UCSD-AML1 (cell line): Measurements from ENCODE around the gene PFKM.
"Not testable (repeated sequence)": the region's sequence is repeated elsewhere in the genome, so short reads cannot be mapped to it uniquely, and the experiment has no call there.

ENCODE experiments used
- DNase-seq: peaks from one replicate; lab custom pipeline; 2025; ENCODE audit not compliant: unreplicated experiment; lab: John Stamatoyannopoulos, UW

Gene PFKM

DNA sequence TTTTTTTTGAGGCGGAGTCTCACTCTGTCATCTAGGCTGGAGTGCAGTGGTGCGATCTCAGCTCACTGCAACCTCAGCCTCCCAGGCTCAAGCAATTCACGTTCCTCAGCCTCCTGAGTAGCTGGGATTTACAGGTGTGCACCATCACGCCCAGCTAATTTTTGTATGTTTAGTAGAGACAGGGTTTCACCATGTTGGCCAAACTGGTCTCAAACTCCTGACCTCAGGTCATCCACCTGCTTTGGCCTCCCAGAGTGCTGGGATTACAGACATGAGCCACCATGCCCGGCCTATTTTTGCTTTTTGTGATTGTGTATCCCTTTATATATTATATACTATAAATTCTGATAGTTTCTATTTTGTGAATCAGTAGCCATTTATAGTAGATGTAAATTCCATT is 36.6 kb downstream of the PFKM start:
- DNase-seq = not testable (repeated sequence)

DNA sequence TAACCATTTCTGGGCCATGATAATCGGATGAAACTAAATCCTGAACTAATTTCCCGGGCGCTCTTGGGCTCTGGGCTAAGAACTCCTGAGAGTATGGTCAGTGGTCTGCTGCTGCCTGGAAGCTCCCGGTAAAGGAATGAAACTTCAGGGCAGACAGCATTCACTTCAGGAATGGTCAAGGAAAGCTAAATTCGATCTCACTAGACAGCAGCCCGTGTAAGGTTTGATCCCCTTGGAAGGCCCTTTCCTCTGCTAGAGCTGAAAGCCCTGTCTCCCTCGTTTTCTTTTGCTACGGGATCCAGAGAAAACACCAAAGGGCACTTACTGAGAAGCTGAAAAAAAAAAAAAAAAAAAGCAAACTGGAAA is 37.5 kb downstream of the PFKM start:
- DNase-seq = no peak

DNA sequence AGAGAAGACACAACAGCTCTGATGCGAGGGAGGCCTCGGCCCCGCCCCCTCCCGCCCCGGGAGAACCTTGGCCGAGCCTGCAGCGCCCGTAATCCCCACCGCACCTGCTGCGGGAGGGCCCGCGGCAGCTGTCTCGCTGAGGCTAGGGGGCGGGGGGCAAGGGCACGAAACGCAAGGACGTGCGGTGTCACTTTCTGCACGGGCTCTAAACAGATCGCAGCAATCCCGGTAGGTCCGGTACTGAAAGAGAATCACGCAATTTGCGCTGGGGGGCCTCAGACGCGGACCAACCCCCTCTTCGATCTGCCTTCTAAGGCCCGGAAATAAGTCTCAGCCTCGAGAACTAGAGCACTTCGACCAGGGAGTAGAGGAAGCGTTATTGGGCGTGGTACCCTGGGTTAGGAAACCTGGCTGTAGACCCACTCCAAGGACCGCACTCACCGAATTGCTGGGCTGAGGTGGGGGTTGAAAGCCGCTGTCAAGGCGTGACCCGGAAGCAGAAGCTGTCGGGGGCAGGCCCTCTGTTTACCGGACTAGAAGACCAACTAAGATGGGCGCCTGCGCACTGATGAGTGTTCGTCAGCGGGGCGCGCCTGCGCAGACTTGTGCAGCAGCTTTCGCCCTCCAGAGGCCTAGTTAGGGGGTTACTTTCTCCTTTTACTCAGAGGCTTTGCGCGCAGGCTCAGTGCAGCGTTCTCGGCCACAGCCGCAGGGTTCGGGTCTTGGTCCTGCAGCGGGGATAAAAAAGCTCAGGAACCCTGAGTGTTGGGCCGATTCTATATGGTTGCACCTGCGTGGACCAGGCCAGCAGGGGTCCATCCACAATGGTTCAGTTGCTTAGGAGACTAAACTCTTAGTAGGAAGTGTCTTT is 38.1 kb downstream of the PFKM start, which contains the start of gene ASB8:
ASB8 (minus strand) TSS at position 498 of the 871 bp plus-strand sequence. CDS start 4,019 bp downstream, outside the sequence.
- DNase-seq = peak; percentile 99

DNA sequence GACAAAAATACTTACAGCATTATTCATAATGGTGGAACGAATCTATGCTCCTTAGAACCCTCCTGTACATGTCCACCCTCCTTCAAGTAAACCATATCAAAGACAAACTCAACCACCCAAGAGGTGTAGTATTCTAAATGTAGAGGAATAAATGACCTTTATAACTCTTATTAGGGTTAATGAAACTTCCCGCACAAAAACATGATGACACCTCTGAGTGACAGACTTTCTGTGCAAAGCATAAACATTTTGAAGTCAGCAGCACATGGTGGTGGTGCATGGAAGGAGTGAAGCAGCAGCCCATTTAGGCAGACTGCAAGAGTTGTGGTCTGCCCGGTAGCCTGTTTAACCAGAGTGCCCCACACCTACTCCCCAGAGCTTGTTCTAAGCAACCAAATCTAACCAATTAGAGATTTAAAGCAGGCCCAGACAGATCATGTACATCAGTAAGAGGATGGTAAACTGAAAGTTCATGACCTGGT is 38.8 kb downstream of the PFKM start:
- no peak for DNase-seq

DNA sequence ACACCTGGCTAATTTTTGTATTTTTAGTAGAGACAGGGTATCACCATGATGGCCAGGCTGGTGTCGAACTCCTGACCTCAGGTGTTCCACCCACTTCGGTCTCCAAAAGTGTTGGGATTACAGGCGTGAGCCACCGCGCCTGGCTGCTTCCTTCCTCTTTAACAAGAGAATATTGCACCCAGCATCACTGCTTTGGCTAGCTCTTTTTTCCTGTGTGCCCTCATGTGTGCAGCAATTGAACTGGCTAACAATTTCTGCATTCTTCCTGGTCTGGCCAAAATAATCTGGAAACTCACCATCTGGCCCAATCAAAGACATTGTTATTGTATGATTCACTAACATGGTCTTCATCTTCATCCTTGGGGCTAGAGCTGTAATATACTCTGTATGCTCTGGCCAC is 40.9 kb downstream of the PFKM start:
- peak; percentile 31 for DNase-seq

DNA sequence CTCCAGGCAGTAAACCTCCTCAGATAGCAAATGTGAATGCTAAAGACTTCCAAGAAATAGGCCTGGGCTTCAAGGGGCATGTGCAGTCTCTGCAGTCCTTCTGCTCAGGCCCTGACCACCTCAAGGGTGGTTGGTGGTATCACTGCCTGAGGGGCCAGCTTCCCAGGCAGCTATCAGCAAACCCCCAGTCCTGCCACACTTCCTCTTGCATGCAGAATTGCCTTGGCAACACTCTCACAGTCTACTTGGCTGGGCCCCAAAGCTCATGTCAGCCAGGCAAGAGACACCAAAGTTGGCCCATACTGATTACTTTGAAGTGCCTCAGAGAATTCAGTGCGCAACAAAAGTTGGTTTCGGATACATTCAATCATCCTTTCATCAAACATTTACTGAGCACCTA is 41.6 kb downstream of the PFKM start:
- peak; percentile 64 for DNase-seq

DNA sequence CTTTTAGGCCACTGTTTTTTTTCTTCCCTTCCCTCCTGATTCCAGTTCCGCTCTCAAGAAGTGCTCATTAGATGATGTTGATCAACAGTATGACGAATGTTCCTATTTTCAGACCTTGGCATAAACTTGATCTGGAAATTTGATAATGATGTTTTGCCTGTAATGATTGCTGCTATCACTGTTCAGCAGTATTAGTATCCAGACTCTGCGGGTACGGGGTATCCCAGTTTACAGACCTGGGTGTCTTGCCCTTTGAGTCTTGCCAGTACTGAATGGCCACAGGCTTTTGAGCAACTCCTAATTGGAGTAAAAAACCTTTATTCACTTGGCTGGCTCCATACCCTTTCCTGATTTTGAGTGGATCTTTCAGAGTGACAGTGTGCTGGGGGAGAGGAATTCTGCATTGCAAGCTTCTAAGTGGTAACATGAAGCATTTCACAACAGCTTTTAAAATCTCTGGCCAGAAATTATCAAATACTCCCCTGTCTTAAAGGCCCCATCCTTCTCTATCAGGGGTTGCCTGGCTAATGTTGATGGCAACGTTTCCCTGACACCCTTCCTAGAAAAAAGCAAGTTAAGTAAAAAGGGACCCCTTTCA is 44.1 kb downstream of the PFKM start:
- DNase-seq = no peak

DNA sequence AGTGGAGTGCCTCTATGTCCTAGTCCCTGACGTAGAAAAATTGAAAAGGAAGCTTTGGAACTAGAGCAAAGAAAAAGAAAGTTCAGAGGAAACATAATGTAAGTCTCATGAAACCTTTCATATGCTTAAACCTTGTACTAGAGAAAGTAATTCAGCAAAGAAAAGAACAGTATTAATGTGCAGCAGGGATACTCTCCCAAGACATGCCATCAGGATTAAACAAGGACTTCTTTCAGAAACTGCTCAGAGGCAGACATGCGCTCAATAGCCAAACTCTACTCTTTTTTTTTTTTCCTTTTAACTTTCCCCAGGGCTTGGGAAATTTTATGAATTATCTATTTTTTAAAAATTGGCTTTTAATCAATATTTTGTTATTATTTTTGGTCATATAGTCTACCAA is 45.3 kb downstream of the PFKM start:
- no peak for DNase-seq

DNA sequence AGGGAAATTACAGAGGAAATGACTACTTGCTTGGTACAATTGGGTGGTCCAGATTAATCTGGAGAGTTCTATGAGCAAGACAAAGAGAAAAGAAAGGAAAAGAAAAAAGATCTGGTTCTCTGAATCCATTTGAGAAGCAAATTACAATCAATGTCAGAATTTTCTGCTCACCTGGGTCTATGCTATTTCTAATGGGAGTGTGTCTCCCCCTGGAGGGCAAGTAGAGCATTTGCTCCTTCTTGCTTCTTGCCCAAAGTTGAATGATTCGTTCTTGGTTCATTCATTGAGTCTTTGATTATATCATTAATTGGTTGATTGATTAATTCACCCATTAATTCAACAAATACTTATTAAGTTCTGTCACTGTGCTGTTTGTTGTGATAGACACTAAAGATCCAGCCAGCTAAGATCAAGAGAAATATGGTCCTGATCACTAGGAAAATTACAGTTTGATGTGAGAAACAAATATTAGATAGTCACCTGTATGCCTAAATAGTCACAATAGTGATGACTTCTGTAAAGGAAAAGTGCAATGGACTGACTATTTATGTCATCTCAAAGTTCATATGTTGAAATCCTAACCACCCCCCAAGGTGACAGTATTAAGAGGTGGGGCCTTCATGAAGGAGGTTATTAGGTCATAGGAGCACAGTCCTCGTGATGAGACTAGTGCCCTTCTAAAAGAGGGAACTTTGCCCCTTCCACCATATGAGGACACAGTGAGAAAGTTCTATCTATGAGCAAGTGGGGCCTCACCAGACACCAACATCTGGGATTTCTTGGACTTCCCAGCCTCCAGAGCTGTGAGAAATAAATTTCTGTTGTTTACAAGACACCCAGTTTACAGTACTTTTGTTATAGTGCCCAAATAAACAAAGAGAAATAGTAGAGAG is 46.2 kb downstream of the PFKM start:
- no peak for DNase-seq

DNA sequence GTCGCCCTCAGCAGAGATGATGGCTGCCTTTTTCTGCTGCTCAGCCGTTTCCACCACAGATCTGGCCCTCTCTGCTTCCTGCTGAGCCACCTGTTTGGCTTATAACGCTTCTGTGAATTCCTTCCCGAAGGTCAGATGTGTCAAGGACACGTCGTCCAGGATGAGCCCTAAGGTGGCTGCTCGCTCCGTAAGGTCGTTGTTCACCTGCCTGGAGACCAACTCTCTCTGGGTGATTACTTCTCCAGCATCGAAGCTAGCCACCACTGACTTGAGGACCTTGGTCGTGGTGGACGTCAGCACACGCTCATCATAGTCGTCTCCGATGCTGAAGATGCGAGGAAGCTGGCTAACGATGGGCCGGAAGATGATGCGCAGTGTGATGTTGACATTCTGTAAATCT is 49.8 kb downstream of the PFKM start:
- no peak for DNase-seq

DNA sequence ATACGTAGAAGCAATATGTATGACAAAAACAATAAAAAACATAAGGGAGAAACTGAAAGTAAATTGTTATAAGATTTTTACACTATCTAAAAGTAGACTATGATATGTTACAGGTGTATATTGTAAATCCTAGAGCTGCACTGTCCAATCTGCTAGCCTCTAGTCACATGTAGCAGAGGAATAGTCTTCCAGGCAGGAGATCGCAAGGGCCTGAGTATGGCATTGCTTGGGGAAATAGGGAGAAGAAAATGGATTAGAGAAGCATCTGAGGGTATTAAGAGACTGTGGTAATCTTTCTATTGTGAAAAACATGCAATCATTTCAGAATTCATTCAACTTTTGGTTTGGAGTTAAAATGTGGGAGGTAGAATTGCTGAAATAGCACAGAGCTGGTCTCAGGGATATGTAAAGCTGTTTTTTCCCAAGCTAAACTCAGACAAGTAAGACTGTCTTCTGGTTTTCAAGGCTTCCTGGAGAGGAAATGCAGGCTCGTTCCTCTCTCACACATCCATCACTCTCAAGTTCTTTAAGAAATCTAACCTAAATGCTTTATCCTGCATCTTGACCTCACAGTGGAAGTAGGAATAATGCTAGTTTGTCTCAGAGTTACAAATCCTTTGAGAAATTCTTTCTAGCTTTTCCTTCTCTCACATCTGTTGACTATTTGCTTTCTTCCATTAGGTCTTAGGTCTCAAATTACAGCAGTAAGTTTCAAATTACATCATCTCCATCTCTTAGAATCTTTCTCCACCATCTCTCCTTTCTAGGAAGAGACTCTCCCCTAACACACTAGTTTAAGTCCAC is 56.7 kb downstream of the PFKM start:
- no peak for DNase-seq

DNA sequence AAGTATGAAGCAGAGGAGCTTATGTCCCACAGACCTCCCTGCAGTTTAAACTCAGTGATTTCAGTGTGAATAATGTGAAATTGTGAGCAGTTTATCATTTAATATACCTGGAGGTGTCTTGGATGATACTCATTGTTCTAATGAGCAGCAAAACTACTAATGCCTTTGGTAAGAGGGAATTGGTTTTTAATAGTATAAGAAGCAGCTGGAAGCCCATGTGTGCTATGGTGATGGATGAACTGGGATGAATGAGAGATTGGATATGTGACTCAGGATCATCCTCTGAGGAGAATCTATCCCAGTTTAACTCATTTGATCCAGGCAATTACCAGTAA is 57.2 kb downstream of the PFKM start:
- DNase-seq = no peak

DNA sequence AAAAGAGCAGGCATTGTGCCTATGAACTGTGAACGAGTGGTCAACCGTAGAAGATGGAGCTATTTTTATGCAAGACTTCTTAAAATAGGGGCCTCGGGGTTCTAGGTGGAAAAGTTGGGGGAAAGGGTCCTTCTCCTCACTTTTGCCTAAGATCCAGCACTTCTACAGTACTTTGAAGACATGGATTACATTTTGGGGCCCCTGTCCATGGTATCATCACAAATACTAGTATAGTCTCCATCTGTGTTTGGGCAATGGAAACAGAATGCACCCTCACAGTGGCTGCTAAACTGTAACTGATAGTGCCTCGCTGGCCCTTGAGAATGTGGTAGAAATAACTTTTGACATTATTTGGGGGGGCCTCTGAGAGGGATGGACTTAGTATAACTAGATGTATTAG is 58.8 kb downstream of the PFKM start:
- DNase-seq = no peak

DNA sequence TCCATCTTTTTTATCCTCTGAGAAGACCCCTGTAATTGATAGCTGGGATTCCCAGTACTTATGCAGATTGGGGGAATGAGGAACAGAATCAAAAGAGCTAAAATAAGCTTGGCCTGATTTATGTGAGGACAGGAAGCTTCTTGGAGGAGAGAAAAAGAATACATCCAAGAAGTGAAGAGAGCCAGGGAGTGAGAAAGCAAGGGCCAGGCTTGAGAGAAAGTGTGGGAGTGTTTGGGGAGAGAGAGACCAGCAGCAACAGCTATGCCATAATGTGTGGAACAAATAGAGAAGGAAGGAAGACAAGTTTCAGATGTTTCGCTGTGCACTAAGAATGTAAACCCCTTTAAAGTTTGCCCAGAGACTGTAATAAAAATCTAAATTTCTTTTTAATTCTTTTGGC is 60.3 kb downstream of the PFKM start:
- no peak for DNase-seq

DNA sequence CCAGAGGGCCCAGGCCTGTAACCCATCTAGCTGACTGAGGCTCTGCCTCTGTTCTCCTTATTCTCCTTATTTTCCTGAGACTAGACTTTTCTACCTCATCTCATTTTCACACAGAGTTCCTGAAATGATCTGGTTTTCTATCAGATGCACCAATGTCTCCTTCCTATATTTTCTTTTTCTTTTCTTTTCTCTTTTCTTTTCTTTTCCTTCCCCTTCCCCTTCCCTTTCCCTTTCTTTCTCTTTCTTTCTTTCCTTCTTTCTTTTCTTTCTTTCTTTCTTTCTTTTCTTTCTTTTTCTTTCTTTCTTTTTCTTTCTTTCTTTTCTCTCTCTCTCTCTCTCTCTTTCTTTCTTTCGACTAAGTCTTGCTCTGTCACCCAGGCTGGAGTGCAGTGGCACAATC is 61.3 kb downstream of the PFKM start:
- DNase-seq = no peak

DNA sequence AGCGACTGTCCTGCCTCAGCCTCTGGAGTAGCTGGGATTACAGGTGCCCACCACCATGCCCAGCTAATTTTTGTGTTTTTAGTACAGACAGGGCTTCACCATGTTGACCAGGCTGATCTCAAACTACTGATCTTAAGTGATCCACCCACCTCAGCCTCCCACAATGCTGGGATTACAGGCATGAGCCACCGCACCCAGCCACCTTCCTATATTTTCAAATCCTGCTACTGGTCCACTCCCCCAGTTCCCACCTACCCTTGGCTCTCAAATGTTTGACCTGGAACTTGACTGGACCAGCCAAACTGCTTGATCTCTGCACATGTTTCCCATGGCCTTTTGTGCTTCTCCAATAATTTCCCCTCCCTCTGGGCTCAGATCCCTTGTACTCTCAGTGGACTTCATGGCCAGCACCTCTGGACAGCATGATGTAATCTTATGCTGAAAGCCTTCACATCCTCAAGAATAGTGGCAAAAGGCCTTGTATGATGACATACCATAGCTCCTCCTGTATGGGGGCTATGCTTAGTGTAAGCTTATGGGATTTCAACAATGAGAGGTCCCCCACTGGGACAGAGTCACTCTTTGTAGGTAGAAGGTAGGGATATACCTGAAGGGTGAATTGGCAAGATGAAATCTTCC is 61.8 kb downstream of the PFKM start:
- no peak for DNase-seq

DNA sequence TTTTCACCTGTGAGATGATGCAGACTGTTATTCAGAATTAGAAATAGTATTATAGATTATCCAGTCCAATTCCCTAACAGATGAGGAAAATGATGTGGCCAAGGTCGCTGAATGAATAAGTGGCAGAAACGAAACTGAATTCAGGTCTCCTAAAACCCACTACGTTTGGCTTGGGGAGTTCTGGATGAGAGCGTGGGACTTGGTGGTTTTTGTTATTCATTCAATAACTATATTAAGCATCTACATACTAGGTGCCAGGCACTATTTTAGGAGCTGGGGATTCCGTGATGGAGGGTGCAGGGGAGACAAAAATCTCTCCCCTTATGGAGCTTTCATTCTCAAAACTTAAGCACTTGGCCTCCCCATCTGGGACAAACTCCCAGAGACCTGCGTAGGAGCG is 63.5 kb downstream of the PFKM start:
- DNase-seq = no peak

DNA sequence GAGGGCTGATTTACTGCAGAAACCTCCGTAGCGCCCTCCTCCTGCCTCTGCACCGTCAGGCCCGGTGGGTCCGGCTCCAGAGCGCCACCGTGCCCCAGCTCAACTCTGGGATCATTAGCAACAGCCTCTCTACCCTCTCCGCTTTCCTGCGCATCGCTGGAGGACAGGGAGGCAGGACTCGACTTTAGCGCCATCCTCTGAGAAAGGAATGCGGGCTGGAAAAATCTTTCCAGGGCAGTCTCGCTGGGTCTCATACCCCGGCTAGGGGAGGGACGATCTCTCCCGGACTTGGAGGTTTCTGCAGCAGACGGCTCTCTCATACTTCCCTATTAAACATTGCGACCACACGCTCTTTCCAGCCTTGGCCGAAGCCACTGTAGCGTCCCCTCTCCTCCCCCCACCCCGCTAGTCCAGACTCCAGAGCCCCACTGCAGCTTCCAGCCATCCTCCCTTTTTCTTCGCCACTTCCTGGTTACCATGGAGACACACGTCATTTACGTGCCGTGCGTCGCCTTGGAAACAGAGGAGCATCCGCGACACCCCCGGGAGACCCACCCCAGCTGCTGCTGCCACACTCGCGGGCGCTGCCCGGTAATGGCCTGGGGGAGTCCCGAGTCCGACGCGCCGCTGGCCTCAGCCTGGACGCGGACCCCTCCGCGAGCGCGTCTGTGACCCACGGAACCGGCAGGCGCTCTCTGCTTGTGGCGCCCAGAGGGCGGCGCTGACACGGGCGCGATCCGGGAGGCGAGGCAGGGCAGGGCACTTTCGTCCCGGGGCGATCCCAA is 64.1 kb downstream of the PFKM start, which contains the start of gene CCDC184:
CCDC184 (plus strand) TSS at position 554 of the 785 bp plus-strand sequence. CDS start 479 bp downstream, outside the sequence.
- peak; percentile 55 for DNase-seq

DNA sequence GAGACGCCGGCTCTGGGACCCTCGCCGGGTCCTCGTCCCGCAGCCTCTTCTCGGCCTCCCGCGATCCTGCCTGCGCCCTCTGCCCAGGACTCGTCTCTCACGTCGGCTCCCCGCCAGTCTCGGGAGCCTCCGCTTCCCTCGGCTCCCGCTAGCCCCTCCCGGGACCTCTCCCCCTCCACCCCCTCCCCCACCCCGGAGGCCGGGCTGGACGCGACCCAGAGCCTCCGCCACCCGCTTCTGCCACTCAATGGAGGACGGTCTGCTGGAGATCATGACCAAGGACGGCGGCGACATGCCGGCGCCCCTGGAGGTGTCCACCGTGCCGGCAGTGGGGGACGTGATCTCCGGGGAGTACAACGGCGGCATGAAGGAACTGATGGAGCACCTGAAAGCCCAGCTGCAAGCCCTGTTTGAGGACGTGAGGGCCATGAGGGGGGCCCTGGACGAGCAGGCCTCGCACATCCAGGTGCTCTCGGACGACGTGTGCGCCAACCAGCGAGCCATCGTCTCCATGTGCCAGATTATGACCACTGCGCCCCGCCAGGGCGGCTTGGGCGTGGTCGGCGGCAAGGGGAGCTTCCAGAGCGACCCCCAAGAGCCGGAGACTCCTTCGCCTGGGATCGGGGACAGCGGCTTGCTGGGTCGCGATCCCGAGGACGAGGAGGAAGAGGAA is 64.8 kb downstream of the PFKM start:
- DNase-seq = no peak
